Neural progenitor cell (in vitro differentiated cells): Measurements from ENCODE around the gene UNCX.

Source experiments
- EZH2 ChIP-seq: fragments of 200-600 bp; sonication (generic); IDR thresholded peaks from 2 replicates; pipeline ENCODE4 v1.6.1; 2017; ENCODE audit warnings: antibody characterized with exemption, mild to moderate bottlenecking, moderate library complexity
- TF ChIP-seq, protein P1 (sequence below): fragments of 200-600 bp; sonication (generic); IDR thresholded peaks from 2 replicates; pipeline ENCODE4 v1.5.1; 2017; ENCODE audit warnings: antibody characterized with exemption, mild to moderate bottlenecking

DNA sequence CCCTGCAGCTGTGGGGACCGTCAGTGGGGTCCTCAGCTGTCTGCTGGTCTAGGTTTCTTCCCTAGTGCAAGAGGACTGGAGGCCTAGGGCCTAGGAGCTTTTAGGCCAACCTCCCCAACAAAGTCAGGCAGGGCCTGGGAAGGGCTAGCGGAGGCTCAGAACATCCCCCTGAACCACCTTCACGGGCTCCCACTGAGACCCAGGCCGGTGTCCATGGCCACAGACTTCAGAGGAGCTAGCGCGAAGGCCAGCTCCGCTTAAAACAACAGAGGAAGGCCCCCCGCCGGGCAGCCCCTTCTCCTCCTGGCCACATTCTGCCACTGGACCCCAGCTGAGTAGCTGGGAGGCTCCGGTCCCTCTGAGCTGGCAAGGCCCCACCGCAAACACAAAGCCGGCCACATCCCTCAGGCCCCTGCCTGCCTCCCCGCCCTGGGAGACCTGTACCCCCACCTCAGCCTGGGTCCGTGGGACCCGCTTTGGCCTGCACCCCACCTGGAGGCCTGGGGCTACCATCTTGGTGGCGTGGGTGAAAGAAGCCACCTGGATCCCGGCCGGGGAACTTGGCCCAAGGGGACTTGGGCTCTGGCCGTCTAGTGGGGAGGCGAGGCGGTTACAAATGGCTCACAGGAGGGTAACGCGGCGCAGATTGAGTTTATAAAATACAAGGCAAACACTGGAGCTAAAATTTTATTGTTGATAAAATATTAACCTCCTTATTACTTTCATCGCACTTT lies 5.4 kb upstream of the UNCX start:
- TF ChIP-seq, protein P1, sequence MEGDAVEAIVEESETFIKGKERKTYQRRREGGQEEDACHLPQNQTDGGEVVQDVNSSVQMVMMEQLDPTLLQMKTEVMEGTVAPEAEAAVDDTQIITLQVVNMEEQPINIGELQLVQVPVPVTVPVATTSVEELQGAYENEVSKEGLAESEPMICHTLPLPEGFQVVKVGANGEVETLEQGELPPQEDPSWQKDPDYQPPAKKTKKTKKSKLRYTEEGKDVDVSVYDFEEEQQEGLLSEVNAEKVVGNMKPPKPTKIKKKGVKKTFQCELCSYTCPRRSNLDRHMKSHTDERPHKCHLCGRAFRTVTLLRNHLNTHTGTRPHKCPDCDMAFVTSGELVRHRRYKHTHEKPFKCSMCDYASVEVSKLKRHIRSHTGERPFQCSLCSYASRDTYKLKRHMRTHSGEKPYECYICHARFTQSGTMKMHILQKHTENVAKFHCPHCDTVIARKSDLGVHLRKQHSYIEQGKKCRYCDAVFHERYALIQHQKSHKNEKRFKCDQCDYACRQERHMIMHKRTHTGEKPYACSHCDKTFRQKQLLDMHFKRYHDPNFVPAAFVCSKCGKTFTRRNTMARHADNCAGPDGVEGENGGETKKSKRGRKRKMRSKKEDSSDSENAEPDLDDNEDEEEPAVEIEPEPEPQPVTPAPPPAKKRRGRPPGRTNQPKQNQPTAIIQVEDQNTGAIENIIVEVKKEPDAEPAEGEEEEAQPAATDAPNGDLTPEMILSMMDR: no peak
- TF ChIP-seq EZH2: peak; percentile 66
